ENCODE measurements around the gene ADORA2B. TPM values are rescaled to one million over a fixed set of nuclear protein-coding genes. Genes with fewer than 3 reads are reported as not detected.

ADORA2B gene
- total RNA-seq, 1 donor from 2014 or later = 6.2 TPM

- H3K4me3 ChIP-seq = peak overlapping the region; percentile 18
Measured at GRCh38 chr17:15966183-15966878, 21.4 kb downstream of the ADORA2B start.

GRCh38 chr17:15966879-15967248 lies 21.9 kb downstream of the ADORA2B start:
- peaks cover 38% of the 10 kb centered on the region for H3K4me1 ChIP-seq
- H3K9me3 ChIP-seq = no peaks in the 10 kb centered on the region
- no peaks in the 10 kb centered on the region for H3K36me3 ChIP-seq
- TF ChIP-seq CTCF (IDR thresholded peaks at IDR 0.05) = no peak
- peak; percentile 64 to 83 for ATAC-seq
- peak overlapping the region; percentile 63 for H3K27ac ChIP-seq
- peak overlapping the region; percentile 18 for H3K4me3 ChIP-seq
- DNase-seq = peak; percentile 79
- H3K27me3 ChIP-seq (ENCODE audit: low read depth) = no peaks in the 10 kb centered on the region
- intact Hi-C loops (cut with DNase I) = no loop called here

More at GRCh38 chr17:15966183-15966878, 21.4 kb downstream of the ADORA2B start:
- DNase-seq (peak; percentile 89), ATAC-seq (peak; percentile 95 to 98)
- Histone ChIP-seq H3K4me1 (peaks cover 37% of the 10 kb centered on the region), H3K27me3 (ENCODE audit: low read depth) (no peaks in the 10 kb centered on the region), H3K9me3 (no peaks in the 10 kb centered on the region), H3K36me3 (no peaks in the 10 kb centered on the region), H3K27ac (peak overlapping the region; percentile 63)
- no peak for TF ChIP-seq CTCF (IDR thresholded peaks at IDR 0.05)
- intact Hi-C loops (cut with DNase I) = no loop called here

GRCh38 chr17:15967706-15968399 lies 22.9 kb downstream of the ADORA2B start:
- H3K27me3 ChIP-seq (ENCODE audit: low read depth) = no peaks in the 10 kb centered on the region
- peaks cover 38% of the 10 kb centered on the region for H3K4me1 ChIP-seq
- DNase-seq (no peak), ATAC-seq (no peak)
- H3K4me3 ChIP-seq = no peak overlapping the region
- no peaks in the 10 kb centered on the region for H3K36me3 ChIP-seq
- TF ChIP-seq CTCF (IDR thresholded peaks at IDR 0.05) = no peak
- no peaks in the 10 kb centered on the region for H3K9me3 ChIP-seq
- H3K27ac ChIP-seq = peak overlapping the region; percentile 63
- intact Hi-C loops (cut with DNase I) = no loop called here

- no peak overlapping the region for H3K27ac ChIP-seq
- H3K9me3 ChIP-seq = no peaks in the 10 kb centered on the region
- ATAC-seq (no peak), DNase-seq (no peak)
- no peak for TF ChIP-seq CTCF (IDR thresholded peaks at IDR 0.05)
- peaks cover 38% of the 10 kb centered on the region for H3K4me1 ChIP-seq
- no peaks in the 10 kb centered on the region for H3K27me3 ChIP-seq (ENCODE audit: low read depth)
- intact Hi-C loops (cut with DNase I) = no loop called here
- H3K36me3 ChIP-seq = no peaks in the 10 kb centered on the region
- H3K4me3 ChIP-seq = no peak overlapping the region
Measured at GRCh38 chr17:15969463-15969862, 24.5 kb downstream of the ADORA2B start.

GRCh38 chr17:15970500-15970899 lies 25.6 kb downstream of the ADORA2B start:
- DNase-seq (no peak), ATAC-seq (no peak)
- Histone ChIP-seq H3K9me3 (no peaks in the 10 kb centered on the region), H3K27me3 (ENCODE audit: low read depth) (no peaks in the 10 kb centered on the region), H3K36me3 (peaks cover 8% of the 10 kb centered on the region), H3K4me3 (no peak overlapping the region), H3K27ac (no peak overlapping the region), H3K4me1 (peaks cover 34% of the 10 kb centered on the region)
- no peak for TF ChIP-seq CTCF (IDR thresholded peaks at IDR 0.05)
- intact Hi-C loops (cut with DNase I) = no loop called here

Measured in lower lobe of right lung (tissue), 2 donors.